ENCODE measurements around the gene TMIE. TPM values are rescaled to one million over a fixed set of nuclear protein-coding genes. Genes with fewer than 3 reads are reported as not detected.

The TMIE gene
- total and polyA plus RNA-seq, 2 of the 4 experiments (the other 2 are of a cell fraction): 0.12 TPM; not detected in 1

DNA sequence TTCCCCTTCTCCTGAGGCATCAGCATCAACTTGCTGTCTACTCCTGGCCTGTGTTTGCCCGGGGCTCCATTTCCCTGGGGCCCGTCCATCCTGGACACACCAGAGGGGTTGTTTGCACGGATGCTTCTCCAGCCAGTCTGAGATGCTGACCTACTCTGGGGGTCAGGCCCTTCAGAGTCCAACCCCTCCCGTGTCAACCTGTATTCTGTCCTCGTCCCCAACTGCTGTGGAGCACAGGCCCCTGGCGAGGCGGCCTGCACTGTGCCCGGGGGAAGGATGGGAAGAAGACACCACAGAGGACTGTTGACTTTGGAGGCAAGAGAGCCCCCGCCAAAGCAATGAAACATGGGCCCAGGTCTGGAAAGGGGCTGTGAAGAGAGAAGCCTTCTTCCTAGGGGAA is 33.5 kb upstream of the TMIE start:
- H2BK5ac ChIP-seq (ENCODE audit: low read depth, low read length, poor library complexity, severe bottlenecking): no peak overlapping the region
- H2BK15ac ChIP-seq (ENCODE audit: low read depth, low read length): no peak overlapping the region
- H4K8ac ChIP-seq (ENCODE audit: low read depth in 2 of 2, low read length in 2 of 2): no peak overlapping the region
- H3K9ac ChIP-seq (ENCODE audit: low read depth, low read length): no peak overlapping the region
- WGBS, 2 experiments (ENCODE audit: extremely low coverage in 2 of 2, insufficient read length in 1 of 2): 86% methylated on average over 4 of the region's 9 CpGs; no CpG with 5 or more reads in 1 of the 2 experiments
- H4K5ac ChIP-seq (ENCODE audit: low read depth, low read length): no peak overlapping the region
- H2BK20ac ChIP-seq (ENCODE audit: low read depth, low read length): no peak overlapping the region
- H3K4me2 ChIP-seq (ENCODE audit: low read depth, low read length): no peak overlapping the region
- H3K36me3 ChIP-seq (ENCODE audit: control insufficient read depth, insufficient read depth, low read length): peaks cover 1% of the 10 kb centered on the region; the same call in 1 of the 2 replicates
- TF ChIP-seq, protein P1, sequence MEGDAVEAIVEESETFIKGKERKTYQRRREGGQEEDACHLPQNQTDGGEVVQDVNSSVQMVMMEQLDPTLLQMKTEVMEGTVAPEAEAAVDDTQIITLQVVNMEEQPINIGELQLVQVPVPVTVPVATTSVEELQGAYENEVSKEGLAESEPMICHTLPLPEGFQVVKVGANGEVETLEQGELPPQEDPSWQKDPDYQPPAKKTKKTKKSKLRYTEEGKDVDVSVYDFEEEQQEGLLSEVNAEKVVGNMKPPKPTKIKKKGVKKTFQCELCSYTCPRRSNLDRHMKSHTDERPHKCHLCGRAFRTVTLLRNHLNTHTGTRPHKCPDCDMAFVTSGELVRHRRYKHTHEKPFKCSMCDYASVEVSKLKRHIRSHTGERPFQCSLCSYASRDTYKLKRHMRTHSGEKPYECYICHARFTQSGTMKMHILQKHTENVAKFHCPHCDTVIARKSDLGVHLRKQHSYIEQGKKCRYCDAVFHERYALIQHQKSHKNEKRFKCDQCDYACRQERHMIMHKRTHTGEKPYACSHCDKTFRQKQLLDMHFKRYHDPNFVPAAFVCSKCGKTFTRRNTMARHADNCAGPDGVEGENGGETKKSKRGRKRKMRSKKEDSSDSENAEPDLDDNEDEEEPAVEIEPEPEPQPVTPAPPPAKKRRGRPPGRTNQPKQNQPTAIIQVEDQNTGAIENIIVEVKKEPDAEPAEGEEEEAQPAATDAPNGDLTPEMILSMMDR (conservative IDR thresholded peaks at IDR 0.05; ENCODE audit: low read depth, low read length): no peak
- no peak for TF ChIP-seq RFX5 (IDR thresholded peaks at IDR 0.05; ENCODE audit: low read depth, low read length)
- no peak for TF ChIP-seq FOS (IDR thresholded peaks at IDR 0.05; ENCODE audit: low read depth, low read length)
- no peak for TF ChIP-seq MAFK (IDR thresholded peaks at IDR 0.05; ENCODE audit: low read depth, low read length)
- no peak for TF ChIP-seq CEBPB (IDR thresholded peaks at IDR 0.05; ENCODE audit: low read depth, low read length)
- TF ChIP-seq SMC3 (IDR thresholded peaks at IDR 0.05; ENCODE audit: low read depth, low read length): no peak
- TF ChIP-seq CHD1 (IDR thresholded peaks at IDR 0.05; ENCODE audit: low read depth, low read length): no peak
- no peak for TF ChIP-seq MAZ (IDR thresholded peaks at IDR 0.05; ENCODE audit: borderline replicate concordance, low read depth, low read length)
- no peak for TF ChIP-seq NFE2L2 (IDR thresholded peaks at IDR 0.05; ENCODE audit: low read depth, low read length)
- TF ChIP-seq RCOR1 (IDR thresholded peaks at IDR 0.05; ENCODE audit: insufficient replicate concordance, low read length): no peak
- TF ChIP-seq MXI1 (IDR thresholded peaks at IDR 0.05; ENCODE audit: borderline replicate concordance, low read depth, low read length): no peak
- TF ChIP-seq POLR2A (IDR thresholded peaks at IDR 0.05; ENCODE audit: low read depth, low read length): no peak
- no peak for TF ChIP-seq BHLHE40 (IDR thresholded peaks at IDR 0.05; ENCODE audit: low read depth, low read length)
- TF ChIP-seq, protein P2, sequence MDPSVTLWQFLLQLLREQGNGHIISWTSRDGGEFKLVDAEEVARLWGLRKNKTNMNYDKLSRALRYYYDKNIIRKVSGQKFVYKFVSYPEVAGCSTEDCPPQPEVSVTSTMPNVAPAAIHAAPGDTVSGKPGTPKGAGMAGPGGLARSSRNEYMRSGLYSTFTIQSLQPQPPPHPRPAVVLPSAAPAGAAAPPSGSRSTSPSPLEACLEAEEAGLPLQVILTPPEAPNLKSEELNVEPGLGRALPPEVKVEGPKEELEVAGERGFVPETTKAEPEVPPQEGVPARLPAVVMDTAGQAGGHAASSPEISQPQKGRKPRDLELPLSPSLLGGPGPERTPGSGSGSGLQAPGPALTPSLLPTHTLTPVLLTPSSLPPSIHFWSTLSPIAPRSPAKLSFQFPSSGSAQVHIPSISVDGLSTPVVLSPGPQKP (IDR thresholded peaks at IDR 0.05; ENCODE audit: borderline replicate concordance, low read depth, low read length): no peak
- TF ChIP-seq RAD21 (IDR thresholded peaks at IDR 0.05; ENCODE audit: low read length): no peak
- TF ChIP-seq, protein P3, sequence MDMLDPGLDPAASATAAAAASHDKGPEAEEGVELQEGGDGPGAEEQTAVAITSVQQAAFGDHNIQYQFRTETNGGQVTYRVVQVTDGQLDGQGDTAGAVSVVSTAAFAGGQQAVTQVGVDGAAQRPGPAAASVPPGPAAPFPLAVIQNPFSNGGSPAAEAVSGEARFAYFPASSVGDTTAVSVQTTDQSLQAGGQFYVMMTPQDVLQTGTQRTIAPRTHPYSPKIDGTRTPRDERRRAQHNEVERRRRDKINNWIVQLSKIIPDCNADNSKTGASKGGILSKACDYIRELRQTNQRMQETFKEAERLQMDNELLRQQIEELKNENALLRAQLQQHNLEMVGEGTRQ (IDR thresholded peaks at IDR 0.05; ENCODE audit: low read depth, low read length): no peak
- no peak overlapping the region for H4K91ac ChIP-seq (ENCODE audit: insufficient read depth, low read depth, low read length)
- H3K9me1 ChIP-seq (ENCODE audit: insufficient read depth, low read length): no peaks in the 10 kb centered on the region; the same call in 1 of the 2 replicates
- H3K18ac ChIP-seq (ENCODE audit: low read depth, low read length): no peak overlapping the region
- ChIA-PET POLR2A (ENCODE audit: unreplicated experiment) (no interaction called here), CTCF (no interaction called here)
- DNase-seq: no peak
- H3K4me1 ChIP-seq (ENCODE audit: control insufficient read depth, insufficient read depth, low read length): peaks cover 9% of the 10 kb centered on the region
- no peak overlapping the region for H3K27ac ChIP-seq (ENCODE audit: insufficient read depth, low read length)
- dilution Hi-C loops (cut with HindIII; ENCODE audit: low sequenced_read_pairs, unreplicated experiment) (no loop called here), intact Hi-C loops (cut with micrococcal nuclease) (no loop called here), in situ Hi-C loops (cut with MboI; ENCODE audit: low sequenced_read_pairs) (no loop called here)
- no peak overlapping the region for H3K4ac ChIP-seq (ENCODE audit: low read depth, low read length)
- no peak overlapping the region for H3K56ac ChIP-seq (ENCODE audit: extremely low read depth, insufficient read depth, low read length)
- no peak overlapping the region for H2AK5ac ChIP-seq (ENCODE audit: low read depth, low read length)
- H4K20me1 ChIP-seq (ENCODE audit: insufficient read depth, low read length): no peaks in the 10 kb centered on the region
- H3K79me1 ChIP-seq (ENCODE audit: low read depth in 1 of 2, low read length in 2 of 2): no peaks in the 10 kb centered on the region
- H2AFZ ChIP-seq (replicated peaks; ENCODE audit: low read length, poor library complexity): peak overlapping the region; percentile 43
- no peak overlapping the region for H3K23ac ChIP-seq (ENCODE audit: low read depth, low read length)
- no peak overlapping the region for H3K4me3 ChIP-seq (ENCODE audit: insufficient read depth, low read depth, low read length)
- ATAC-seq (ENCODE audit: low read depth): no peak
- no peak overlapping the region for H3K14ac ChIP-seq (replicated peaks; ENCODE audit: low read depth, low read length)
- H2BK120ac ChIP-seq (ENCODE audit: low read depth, low read length): no peak overlapping the region
- BruUV-seq (replicated peaks): no TSS peak
- no peaks in the 10 kb centered on the region for H3K9me3 ChIP-seq (ENCODE audit: control insufficient read depth, insufficient read depth, low read length)
- H3K27me3 ChIP-seq (ENCODE audit: control insufficient read depth, insufficient read depth, low read length): peaks cover 2% of the 10 kb centered on the region; the same call in 1 of the 2 replicates
- H2AK9ac ChIP-seq (replicated peaks; ENCODE audit: low read depth, low read length, poor library complexity): no peak overlapping the region

Measured in IMR-90 (cell line).